Activated naive CD8-positive, alpha-beta T cell treated with anti-CD3 and anti-CD28 coated beads, Interleukin-2, amount 50 U/mL, for 24 hours (primary cell): Measurements from ENCODE around the gene TRIP11.

Experiments used
- ATAC-seq: fragments of 150-1000 bp; cut with Tn5 transposase; one replicate; pipeline ENCODE4 v1.10.0; 2021
- DNase-seq: peaks from one replicate; pipeline ENCODE4 v3.0.0; 2021
- H3K27ac Mint-ChIP-seq: one replicate; pipeline ENCODE4 v1.8.0; 2021; ENCODE audit warnings: mild to moderate bottlenecking, mixed read lengths
- H3K27me3 Mint-ChIP-seq: one replicate; pipeline ENCODE4 v1.8.0; 2021; ENCODE audit warnings: mixed read lengths
- H3K36me3 Mint-ChIP-seq: one replicate; pipeline ENCODE4 v1.8.0; 2021; ENCODE audit warnings: low read depth, mixed read lengths
- H3K4me1 Mint-ChIP-seq: one replicate; pipeline ENCODE4 v1.8.0; 2021; ENCODE audit warnings: mixed read lengths
- H3K4me3 Mint-ChIP-seq: one replicate; pipeline ENCODE4 v1.8.0; 2021; ENCODE audit warnings: mild to moderate bottlenecking, moderate library complexity, mixed read lengths
- H3K9me3 Mint-ChIP-seq: one replicate; pipeline ENCODE4 v1.8.0; 2021; ENCODE audit warnings: mixed read lengths

TRIP11 gene

GRCh38 chr14:91955168-91955567 lies 84.7 kb downstream of the TRIP11 start:
- Mint-ChIP-seq H3K36me3 (no peaks in the 10 kb centered on the region), H3K27ac (no peak overlapping the region), H3K9me3 (no peaks in the 10 kb centered on the region), H3K4me3 (no peak overlapping the region), H3K4me1 (no peaks in the 10 kb centered on the region), H3K27me3 (peaks cover 3% of the 10 kb centered on the region)
- DNase-seq (no peak), ATAC-seq (no peak)

GRCh38 chr14:91953170-91953985 lies 86.5 kb downstream of the TRIP11 start:
- no peaks in the 10 kb centered on the region for H3K4me1 Mint-ChIP-seq
- DNase-seq = no peak
- H3K27me3 Mint-ChIP-seq = peaks cover 5% of the 10 kb centered on the region
- no peaks in the 10 kb centered on the region for H3K36me3 Mint-ChIP-seq
- no peaks in the 10 kb centered on the region for H3K9me3 Mint-ChIP-seq
- H3K4me3 Mint-ChIP-seq = no peak overlapping the region
- no peak for ATAC-seq
- no peak overlapping the region for H3K27ac Mint-ChIP-seq

- DNase-seq (peak; percentile 42), ATAC-seq (peak; percentile 70)
- peaks cover 31% of the 10 kb centered on the region for H3K27me3 Mint-ChIP-seq
- no peaks in the 10 kb centered on the region for H3K36me3 Mint-ChIP-seq
- no peaks in the 10 kb centered on the region for H3K9me3 Mint-ChIP-seq
- peak within 1 kb of the TSS; percentile 80 for H3K4me3 Mint-ChIP-seq
- H3K4me1 Mint-ChIP-seq = peaks cover 17% of the 10 kb centered on the region
- H3K27ac Mint-ChIP-seq = no peak within 1 kb of the TSS
Observed at GRCh38 chr14:91947475-91948184, 92.2 kb downstream of the TRIP11 start, which contains the start of gene FBLN5. FBLN5 (minus strand) TSS chr14:91947694; CDS start chr14:91947229, 465 bp downstream.

GRCh38 chr14:91946622-91947474 lies 93.0 kb downstream of the TRIP11 start:
- Mint-ChIP-seq H3K27me3 (peaks cover 31% of the 10 kb centered on the region), H3K27ac (no peak overlapping the region), H3K36me3 (no peaks in the 10 kb centered on the region), H3K9me3 (no peaks in the 10 kb centered on the region), H3K4me1 (peaks cover 17% of the 10 kb centered on the region), H3K4me3 (peak overlapping the region; percentile 80)
- DNase-seq = peak; percentile 8
- peak; percentile 21 for ATAC-seq

GRCh38 chr14:91945751-91946621 lies 93.9 kb downstream of the TRIP11 start:
- Mint-ChIP-seq H3K27me3 (peaks cover 31% of the 10 kb centered on the region), H3K36me3 (no peaks in the 10 kb centered on the region), H3K4me1 (peaks cover 17% of the 10 kb centered on the region), H3K4me3 (peak overlapping the region; percentile 80), H3K9me3 (no peaks in the 10 kb centered on the region), H3K27ac (no peak overlapping the region)
- no peak for ATAC-seq
- no peak for DNase-seq

- Mint-ChIP-seq H3K36me3 (no peaks in the 10 kb centered on the region), H3K4me1 (peaks cover 13% of the 10 kb centered on the region), H3K4me3 (no peak overlapping the region), H3K9me3 (no peaks in the 10 kb centered on the region), H3K27me3 (peaks cover 25% of the 10 kb centered on the region), H3K27ac (no peak overlapping the region)
- ATAC-seq (no peak), DNase-seq (no peak)
Observed at GRCh38 chr14:91942946-91943345, 96.9 kb downstream of the TRIP11 start.

GRCh38 chr14:91942128-91942527 lies 97.7 kb downstream of the TRIP11 start:
- Mint-ChIP-seq H3K4me3 (no peak overlapping the region), H3K27me3 (peaks cover 24% of the 10 kb centered on the region), H3K36me3 (no peaks in the 10 kb centered on the region), H3K9me3 (no peaks in the 10 kb centered on the region), H3K4me1 (peaks cover 10% of the 10 kb centered on the region), H3K27ac (no peak overlapping the region)
- no peak for ATAC-seq
- DNase-seq = no peak

- peaks cover 4% of the 10 kb centered on the region for H3K4me1 Mint-ChIP-seq
- H3K4me3 Mint-ChIP-seq = no peak overlapping the region
- H3K27ac Mint-ChIP-seq = no peak overlapping the region
- H3K36me3 Mint-ChIP-seq = no peaks in the 10 kb centered on the region
- H3K27me3 Mint-ChIP-seq = peaks cover 10% of the 10 kb centered on the region
- DNase-seq (no peak), ATAC-seq (no peak)
- no peaks in the 10 kb centered on the region for H3K9me3 Mint-ChIP-seq
Observed at GRCh38 chr14:91940209-91940608, 99.7 kb downstream of the TRIP11 start.

GRCh38 chr14:91935586-91935985 lies 104.3 kb downstream of the TRIP11 start:
- ATAC-seq (no peak), DNase-seq (no peak)
- no peaks in the 10 kb centered on the region for H3K36me3 Mint-ChIP-seq
- H3K27ac Mint-ChIP-seq = no peak overlapping the region
- no peak overlapping the region for H3K4me3 Mint-ChIP-seq
- H3K27me3 Mint-ChIP-seq = no peaks in the 10 kb centered on the region
- no peaks in the 10 kb centered on the region for H3K9me3 Mint-ChIP-seq
- H3K4me1 Mint-ChIP-seq = no peaks in the 10 kb centered on the region

GRCh38 chr14:91934554-91935285 lies 105.1 kb downstream of the TRIP11 start:
- Mint-ChIP-seq H3K4me3 (no peak overlapping the region), H3K4me1 (no peaks in the 10 kb centered on the region), H3K27ac (no peak overlapping the region), H3K36me3 (no peaks in the 10 kb centered on the region), H3K9me3 (no peaks in the 10 kb centered on the region), H3K27me3 (no peaks in the 10 kb centered on the region)
- DNase-seq = no peak
- ATAC-seq = no peak

- Mint-ChIP-seq H3K27me3 (no peaks in the 10 kb centered on the region), H3K36me3 (no peaks in the 10 kb centered on the region), H3K27ac (no peak overlapping the region), H3K4me1 (no peaks in the 10 kb centered on the region), H3K4me3 (no peak overlapping the region), H3K9me3 (no peaks in the 10 kb centered on the region)
- ATAC-seq = no peak
- no peak for DNase-seq
Observed at GRCh38 chr14:91931478-91932088, 108.3 kb downstream of the TRIP11 start.

- no peak for DNase-seq
- Mint-ChIP-seq H3K4me1 (no peaks in the 10 kb centered on the region), H3K9me3 (no peaks in the 10 kb centered on the region), H3K27ac (no peak overlapping the region), H3K4me3 (no peak overlapping the region), H3K27me3 (no peaks in the 10 kb centered on the region), H3K36me3 (no peaks in the 10 kb centered on the region)
- ATAC-seq = no peak
Observed at GRCh38 chr14:91929700-91930099, 110.2 kb downstream of the TRIP11 start.

GRCh38 chr14:91927800-91928199 lies 112.1 kb downstream of the TRIP11 start:
- no peak for ATAC-seq
- no peaks in the 10 kb centered on the region for H3K9me3 Mint-ChIP-seq
- H3K27ac Mint-ChIP-seq = no peak overlapping the region

More at GRCh38 chr14:91927800-91928199, 112.1 kb downstream of the TRIP11 start:
- no peaks in the 10 kb centered on the region for H3K27me3 Mint-ChIP-seq
- H3K4me1 Mint-ChIP-seq = no peaks in the 10 kb centered on the region
- H3K4me3 Mint-ChIP-seq = no peak overlapping the region
- DNase-seq = no peak
- no peaks in the 10 kb centered on the region for H3K36me3 Mint-ChIP-seq
